Measurements from ENCODE around the gene TYSND1. TPM values are rescaled to one million over a fixed set of nuclear protein-coding genes. Genes with fewer than 3 reads are reported as not detected.

The TYSND1 gene
- total RNA-seq, 3 donors from 2014 or later, result 15.3 to 19.7 (median 15.8) TPM

- intact Hi-C loops (cut with DNase I, micrococcal nuclease), result no loop called here
- no peak for TF ChIP-seq CTCF (IDR thresholded peaks at IDR 0.05)
- no peaks in the 10 kb centered on the region for H3K36me3 ChIP-seq (ENCODE audit: low read depth)
- DNase-seq (no peak), ATAC-seq (no peak)
- no peaks in the 10 kb centered on the region for H3K9me3 ChIP-seq
- H3K4me1 ChIP-seq (ENCODE audit: low read depth), result peaks cover 21% of the 10 kb centered on the region
- no peak overlapping the region for H3K4me3 ChIP-seq
These were observed 22.5 kb upstream of the TYSND1 start for GRCh38 chr10:70169011-70169410.

- no peaks in the 10 kb centered on the region for H3K36me3 ChIP-seq (ENCODE audit: low read depth)
- TF ChIP-seq CTCF (IDR thresholded peaks at IDR 0.05), result no peak
- H3K4me3 ChIP-seq, result no peak overlapping the region
- no peaks in the 10 kb centered on the region for H3K9me3 ChIP-seq
- intact Hi-C loops (cut with DNase I, micrococcal nuclease), result no loop called here
- peaks cover 14% of the 10 kb centered on the region for H3K4me1 ChIP-seq (ENCODE audit: low read depth)
- no peak for DNase-seq
- no peak for ATAC-seq
These were observed 20.7 kb upstream of the TYSND1 start for GRCh38 chr10:70167246-70167645.

GRCh38 chr10:70166394-70166793 is 19.9 kb upstream of the TYSND1 start:
- Histone ChIP-seq H3K4me3 (no peak overlapping the region), H3K4me1 (ENCODE audit: low read depth) (peaks cover 14% of the 10 kb centered on the region), H3K36me3 (ENCODE audit: low read depth) (no peaks in the 10 kb centered on the region), H3K9me3 (no peaks in the 10 kb centered on the region)
- TF ChIP-seq CTCF (IDR thresholded peaks at IDR 0.05), result no peak
- intact Hi-C loops (cut with DNase I, micrococcal nuclease), result no loop called here
- no peak for ATAC-seq
- DNase-seq, result no peak

- Histone ChIP-seq H3K4me3 (no peak overlapping the region), H3K4me1 (ENCODE audit: low read depth) (peaks cover 13% of the 10 kb centered on the region), H3K9me3 (no peaks in the 10 kb centered on the region), H3K36me3 (ENCODE audit: low read depth) (no peaks in the 10 kb centered on the region)
- TF ChIP-seq CTCF (IDR thresholded peaks at IDR 0.05), result no peak
- intact Hi-C loops (cut with DNase I, micrococcal nuclease), result no loop called here
- ATAC-seq (no peak), DNase-seq (no peak)
These were observed 17.7 kb upstream of the TYSND1 start for GRCh38 chr10:70164163-70164562.

GRCh38 chr10:70163448-70163847 is 16.9 kb upstream of the TYSND1 start:
- no peak for ATAC-seq
- Histone ChIP-seq H3K4me1 (ENCODE audit: low read depth) (peaks cover 7% of the 10 kb centered on the region), H3K4me3 (no peak overlapping the region), H3K36me3 (ENCODE audit: low read depth) (no peaks in the 10 kb centered on the region), H3K9me3 (no peaks in the 10 kb centered on the region)
- intact Hi-C loops (cut with DNase I, micrococcal nuclease), result no loop called here
- TF ChIP-seq CTCF (IDR thresholded peaks at IDR 0.05), result no peak
- no peak for DNase-seq

- DNase-seq (no peak), ATAC-seq (peak; percentile 36)
- intact Hi-C loops (cut with DNase I, micrococcal nuclease), result no loop called here
- Histone ChIP-seq H3K4me1 (ENCODE audit: low read depth) (peaks cover 7% of the 10 kb centered on the region), H3K36me3 (ENCODE audit: low read depth) (no peaks in the 10 kb centered on the region), H3K9me3 (no peaks in the 10 kb centered on the region), H3K4me3 (no peak overlapping the region)
- no peak for TF ChIP-seq CTCF (IDR thresholded peaks at IDR 0.05)
These were observed 16.3 kb upstream of the TYSND1 start for GRCh38 chr10:70162892-70163201.

Measured in mucosa of descending colon (tissue), 3 donors.